GM13976 (cell line): ENCODE data around the gene ME2.

Experiments
- DNase-seq: peaks from one replicate; pipeline ENCODE4 v3.0.0; 2012; ENCODE audit warnings: low spot score
- in situ Hi-C: fragments of 300-500 bp; cut with MboI; formaldehyde crosslinking; loops from one replicate; pipeline ENCODE4 v1.12.0; 2022; ENCODE audit warnings: low sequenced_read_pairs, mixed read lengths, inconsistent platforms; ENCODE audit not compliant: unreplicated experiment
- TF ChIP-seq, protein P1 (sequence below): IDR thresholded peaks from 2 replicates; pipeline ENCODE4 v1.5.1; 2012; ENCODE audit warnings: borderline replicate concordance, mild to moderate bottlenecking; ENCODE audit not compliant: insufficient read depth; ENCODE audit errors: extremely low read depth, missing control alignments, control extremely low read depth

Gene ME2

GRCh38 chr18:50917021-50917420 is 38.1 kb downstream of the ME2 start:
- TF ChIP-seq, protein P1, sequence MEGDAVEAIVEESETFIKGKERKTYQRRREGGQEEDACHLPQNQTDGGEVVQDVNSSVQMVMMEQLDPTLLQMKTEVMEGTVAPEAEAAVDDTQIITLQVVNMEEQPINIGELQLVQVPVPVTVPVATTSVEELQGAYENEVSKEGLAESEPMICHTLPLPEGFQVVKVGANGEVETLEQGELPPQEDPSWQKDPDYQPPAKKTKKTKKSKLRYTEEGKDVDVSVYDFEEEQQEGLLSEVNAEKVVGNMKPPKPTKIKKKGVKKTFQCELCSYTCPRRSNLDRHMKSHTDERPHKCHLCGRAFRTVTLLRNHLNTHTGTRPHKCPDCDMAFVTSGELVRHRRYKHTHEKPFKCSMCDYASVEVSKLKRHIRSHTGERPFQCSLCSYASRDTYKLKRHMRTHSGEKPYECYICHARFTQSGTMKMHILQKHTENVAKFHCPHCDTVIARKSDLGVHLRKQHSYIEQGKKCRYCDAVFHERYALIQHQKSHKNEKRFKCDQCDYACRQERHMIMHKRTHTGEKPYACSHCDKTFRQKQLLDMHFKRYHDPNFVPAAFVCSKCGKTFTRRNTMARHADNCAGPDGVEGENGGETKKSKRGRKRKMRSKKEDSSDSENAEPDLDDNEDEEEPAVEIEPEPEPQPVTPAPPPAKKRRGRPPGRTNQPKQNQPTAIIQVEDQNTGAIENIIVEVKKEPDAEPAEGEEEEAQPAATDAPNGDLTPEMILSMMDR = no peak
- DNase-seq = no peak
- in situ Hi-C loops = no loop called here

GRCh38 chr18:50918153-50918552 is 39.2 kb downstream of the ME2 start:
- TF ChIP-seq, protein P1 = no peak
- no peak for DNase-seq
- in situ Hi-C loops = no loop called here

DNA sequence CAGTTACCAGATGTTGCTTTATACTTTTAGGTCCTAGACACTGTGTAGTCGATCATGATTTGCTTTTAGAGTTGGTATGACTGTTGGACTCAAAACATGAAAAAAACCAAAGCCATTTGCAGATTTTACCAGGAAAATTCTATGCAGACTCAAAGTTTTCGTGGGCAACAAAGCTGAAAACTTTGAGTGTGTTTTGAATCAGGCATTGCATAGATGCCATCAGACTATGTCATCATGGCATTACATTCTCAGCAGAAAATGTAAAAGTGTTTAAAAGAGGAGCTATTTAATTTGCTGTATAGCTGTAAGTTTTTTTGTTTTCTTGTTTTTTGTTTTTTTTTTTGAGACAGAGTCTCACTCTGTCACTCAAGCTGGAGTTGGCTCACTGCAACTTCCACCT is 45.5 kb downstream of the ME2 start:
- DNase-seq = no peak
- TF ChIP-seq, protein P1 = no peak
- in situ Hi-C loops = no loop called here

GRCh38 chr18:50926521-50926920 is 47.6 kb downstream of the ME2 start:
- in situ Hi-C loops = no loop called here
- DNase-seq = no peak
- TF ChIP-seq, protein P1 = no peak

DNA sequence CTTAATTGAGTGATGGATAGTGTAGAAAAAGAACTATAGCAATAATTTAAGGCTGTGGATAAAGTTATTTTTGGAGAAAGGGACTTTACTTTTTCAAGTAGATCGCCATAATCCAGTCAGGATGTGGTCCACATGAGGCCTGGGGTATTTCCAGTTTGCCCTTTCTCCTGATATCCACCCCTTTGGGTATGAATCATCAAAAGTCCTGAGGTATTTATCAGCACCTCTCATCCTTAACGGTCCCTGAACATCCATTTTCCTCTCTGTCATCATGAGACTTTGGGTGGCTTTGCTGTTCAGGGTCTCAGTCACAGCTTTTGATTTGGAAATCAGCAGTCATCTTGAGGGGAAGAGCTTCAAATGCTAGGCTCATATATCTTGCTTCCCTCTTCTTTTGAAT is 49.6 kb downstream of the ME2 start:
- in situ Hi-C loops = no loop called here
- TF ChIP-seq, protein P1 = no peak
- DNase-seq = no peak

DNA sequence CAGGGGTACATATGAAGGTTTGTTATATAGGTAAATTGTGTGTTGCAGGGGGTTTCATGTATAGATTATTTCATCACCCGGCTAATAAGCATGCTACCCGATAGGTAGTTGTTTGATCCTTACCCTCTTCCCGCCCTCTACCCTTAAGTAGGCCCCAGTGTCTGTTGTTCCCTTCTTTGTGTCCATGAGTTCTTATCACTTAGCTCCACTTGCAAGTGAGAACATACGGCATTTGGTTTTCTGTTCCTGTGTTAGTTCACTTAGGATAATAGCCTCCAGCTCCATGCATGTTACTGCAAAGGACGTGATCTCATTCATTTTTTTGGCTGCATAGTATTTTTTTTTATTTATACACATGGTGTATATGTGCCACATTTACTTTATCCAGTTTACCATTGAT is 54.8 kb downstream of the ME2 start:
- no peak for DNase-seq
- in situ Hi-C loops = no loop called here
- TF ChIP-seq, protein P1 = no peak
